ENCODE results near the gene C2.
A peak's percentile ranks its signal among the peaks of the same experiment; 100 is the strongest.

The C2 gene

GRCh38 chr6:31946370-31946885 lies 18.9 kb downstream of the C2 start:
- in situ Hi-C loops (cut with HindIII; ENCODE audit: low sequenced_read_pairs), result no loop called here
- H3K4me3 ChIP-seq (ENCODE audit: low read depth, low read length), result no peak overlapping the region
- TF ChIP-seq CTCF (IDR thresholded peaks at IDR 0.05; ENCODE audit: low read depth, low read length), result no peak
- no peak for DNase-seq (ENCODE audit: low read depth, low spot score)

DNA sequence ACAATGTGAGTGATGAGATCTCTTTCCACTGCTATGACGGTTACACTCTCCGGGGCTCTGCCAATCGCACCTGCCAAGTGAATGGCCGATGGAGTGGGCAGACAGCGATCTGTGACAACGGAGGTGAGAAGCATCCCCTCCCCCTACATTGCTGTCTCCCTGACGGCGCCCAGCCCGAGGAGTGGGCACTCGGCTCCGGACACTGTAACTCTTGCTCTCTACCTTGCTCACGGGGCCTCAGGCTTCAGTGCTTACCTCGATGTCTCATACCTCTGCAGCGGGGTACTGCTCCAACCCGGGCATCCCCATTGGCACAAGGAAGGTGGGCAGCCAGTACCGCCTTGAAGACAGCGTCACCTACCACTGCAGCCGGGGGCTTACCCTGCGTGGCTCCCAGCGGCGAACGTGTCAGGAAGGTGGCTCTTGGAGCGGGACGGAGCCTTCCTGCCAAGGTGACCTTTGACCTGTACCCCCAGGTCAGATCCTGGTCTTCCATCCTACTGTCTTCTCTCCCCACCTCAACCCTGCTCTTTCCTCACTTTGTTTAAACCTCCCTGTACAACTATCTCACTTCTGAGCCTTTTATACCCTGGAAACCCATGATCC lies 19.7 kb downstream of the C2 start:
- DNase-seq (ENCODE audit: low read depth, low spot score), result no peak
- no peak overlapping the region for H3K4me3 ChIP-seq (ENCODE audit: low read depth, low read length)
- TF ChIP-seq CTCF (IDR thresholded peaks at IDR 0.05; ENCODE audit: low read depth, low read length), result no peak
- in situ Hi-C loops (cut with HindIII; ENCODE audit: low sequenced_read_pairs), result no loop called here

GRCh38 chr6:31947864-31948263 lies 20.3 kb downstream of the C2 start:
- TF ChIP-seq CTCF (IDR thresholded peaks at IDR 0.05; ENCODE audit: low read depth, low read length), result no peak
- no peak for DNase-seq (ENCODE audit: low read depth, low spot score)
- H3K4me3 ChIP-seq (ENCODE audit: low read depth, low read length), result no peak overlapping the region
- in situ Hi-C loops (cut with HindIII; ENCODE audit: low sequenced_read_pairs), result no loop called here

GRCh38 chr6:31948306-31948705 lies 20.8 kb downstream of the C2 start:
- in situ Hi-C loops (cut with HindIII; ENCODE audit: low sequenced_read_pairs), result no loop called here
- no peak for DNase-seq (ENCODE audit: low read depth, low spot score)
- H3K4me3 ChIP-seq (ENCODE audit: low read depth, low read length), result no peak overlapping the region
- TF ChIP-seq CTCF (IDR thresholded peaks at IDR 0.05; ENCODE audit: low read depth, low read length), result no peak

DNA sequence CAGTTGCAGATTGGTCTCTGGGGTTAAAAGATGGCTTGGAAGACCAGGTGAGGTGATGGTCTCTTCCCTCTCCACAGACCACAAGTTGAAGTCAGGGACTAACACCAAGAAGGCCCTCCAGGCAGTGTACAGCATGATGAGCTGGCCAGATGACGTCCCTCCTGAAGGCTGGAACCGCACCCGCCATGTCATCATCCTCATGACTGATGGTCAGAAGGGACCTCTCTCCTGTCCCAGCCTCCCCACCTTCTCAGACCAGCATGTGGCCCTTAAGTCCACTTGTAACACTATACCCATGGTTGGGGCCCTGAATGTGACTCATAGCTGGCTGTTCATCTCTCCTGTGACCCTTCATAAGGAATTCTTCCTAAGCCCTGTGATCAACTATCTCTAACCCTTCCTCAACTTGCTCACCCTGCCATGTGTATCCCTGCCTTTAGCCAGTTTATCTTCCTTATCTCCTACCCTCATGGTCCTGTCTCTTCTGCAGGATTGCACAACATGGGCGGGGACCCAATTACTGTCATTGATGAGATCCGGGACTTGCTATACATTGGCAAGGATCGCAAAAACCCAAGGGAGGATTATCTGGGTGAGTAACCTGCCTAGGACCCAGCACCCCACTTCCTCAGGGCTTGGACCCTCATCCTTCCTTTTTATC lies 21.4 kb downstream of the C2 start:
- TF ChIP-seq CTCF (IDR thresholded peaks at IDR 0.05; ENCODE audit: low read depth, low read length), result no peak
- H3K4me3 ChIP-seq (ENCODE audit: low read depth, low read length), result no peak overlapping the region
- in situ Hi-C loops (cut with HindIII; ENCODE audit: low sequenced_read_pairs), result no loop called here
- DNase-seq (ENCODE audit: low read depth, low spot score), result peak; percentile 17

DNA sequence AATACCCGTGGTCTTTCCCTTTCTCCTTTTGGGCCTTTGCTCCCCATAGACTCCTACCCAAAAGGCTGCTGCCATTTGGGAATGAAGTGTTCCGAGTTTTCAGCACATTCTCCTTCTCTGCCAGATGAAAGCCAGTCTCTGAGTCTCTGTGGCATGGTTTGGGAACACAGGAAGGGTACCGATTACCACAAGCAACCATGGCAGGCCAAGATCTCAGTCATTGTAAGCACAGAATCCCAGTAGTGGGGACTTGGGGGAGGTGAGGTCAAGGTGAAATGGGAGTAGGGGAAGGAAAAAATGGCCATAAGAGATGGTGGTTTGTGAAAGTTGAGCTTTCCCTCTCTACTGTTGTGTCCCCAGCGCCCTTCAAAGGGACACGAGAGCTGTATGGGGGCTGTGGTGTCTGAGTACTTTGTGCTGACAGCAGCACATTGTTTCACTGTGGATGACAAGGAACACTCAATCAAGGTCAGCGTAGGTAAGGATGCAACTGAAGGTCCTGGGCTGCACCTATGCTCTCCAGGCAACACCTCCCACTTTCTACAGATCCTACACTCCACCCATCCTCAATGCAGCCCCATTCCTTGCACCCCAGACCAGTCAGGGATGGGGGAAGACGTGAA lies 22.5 kb downstream of the C2 start:
- no peak for TF ChIP-seq CTCF (IDR thresholded peaks at IDR 0.05; ENCODE audit: low read depth, low read length)
- in situ Hi-C loops (cut with HindIII; ENCODE audit: low sequenced_read_pairs), result no loop called here
- H3K4me3 ChIP-seq (ENCODE audit: low read depth, low read length), result no peak overlapping the region
- no peak for DNase-seq (ENCODE audit: low read depth, low spot score)
